SK-N-SH treated with all-trans-retinoic acid at 6 μM for 48 hours (cell line): ENCODE data around the gene SMARCD2.

Source experiments
- ATAC-seq: fragments of 200-7000 bp; cut with Tn5 transposase; 3 replicates; pipeline ENCODE4 v1.9.1; 2020; ENCODE audit warnings: mild to moderate bottlenecking, moderate library complexity
- ARNTL ChIP-seq: fragments of 450-650 bp; formaldehyde crosslinking; IDR thresholded peaks from 2 replicates; pipeline ENCODE4 v1.5.0; 2020; ENCODE audit warnings: low read depth, mild to moderate bottlenecking, moderate library complexity, borderline replicate concordance
- BACH2 ChIP-seq: fragments of 250-450 bp; sonication (Bioruptor Pico); IDR thresholded peaks from 2 replicates; pipeline ENCODE4 v1.9.0; 2021; ENCODE audit warnings: mild to moderate bottlenecking, borderline replicate concordance
- CSDC2 ChIP-seq: fragments of 250-450 bp; sonication (Bioruptor Pico); IDR thresholded peaks from 2 replicates; pipeline ENCODE4 v1.5.0; 2020; ENCODE audit warnings: mild to moderate bottlenecking, moderate library complexity
- ESRRG ChIP-seq: fragments of 250-450 bp; sonication (Bioruptor Pico); IDR thresholded peaks from 2 replicates; pipeline ENCODE4 v1.6.1; 2021; ENCODE audit warnings: mild to moderate bottlenecking
- ISL1 ChIP-seq: fragments of 250-450 bp; sonication (Bioruptor Pico); IDR thresholded peaks from 2 replicates; pipeline ENCODE4 v2.1.2; 2022; ENCODE audit warnings: mild to moderate bottlenecking, moderate library complexity
- OSR1 ChIP-seq: fragments of 250-450 bp; sonication (Bioruptor Pico); IDR thresholded peaks from 2 replicates; pipeline ENCODE4 v1.8.0; 2022; ENCODE audit warnings: moderate library complexity, mild to moderate bottlenecking, inconsistent platforms
- PPARA ChIP-seq: fragments of 250-450 bp; sonication (Bioruptor Pico); IDR thresholded peaks from 2 replicates; pipeline ENCODE4 v1.5.0; 2020; ENCODE audit warnings: mild to moderate bottlenecking, borderline replicate concordance
- RARB ChIP-seq: fragments of 250-450 bp; sonication (Bioruptor Pico); IDR thresholded peaks from 2 replicates; pipeline ENCODE4 v1.8.0; 2021; ENCODE audit warnings: mild to moderate bottlenecking, moderate library complexity
- TCF4 ChIP-seq: fragments of 250-450 bp; sonication (Bioruptor Pico); IDR thresholded peaks from 2 replicates; pipeline ENCODE4 v1.8.0; 2021; ENCODE audit warnings: mild to moderate bottlenecking, moderate library complexity, borderline replicate concordance
- TOX ChIP-seq: fragments of 250-450 bp; sonication (Bioruptor Pico); IDR thresholded peaks from 2 replicates; pipeline ENCODE4 v1.8.0; 2021; ENCODE audit warnings: mild to moderate bottlenecking, moderate library complexity, borderline replicate concordance
- ZC3H10 ChIP-seq: fragments of 250-450 bp; sonication (Bioruptor Pico); IDR thresholded peaks from 2 replicates; pipeline ENCODE4 v1.5.1; 2021; ENCODE audit warnings: mild to moderate bottlenecking, moderate library complexity
- ZFP30 ChIP-seq: fragments of 450-650 bp; formaldehyde crosslinking; IDR thresholded peaks from 2 replicates; pipeline ENCODE4 v1.5.0; 2022; ENCODE audit warnings: mild to moderate bottlenecking, moderate library complexity
- ZNF70 ChIP-seq: fragments of 450-650 bp; formaldehyde crosslinking; IDR thresholded peaks from 2 replicates; pipeline ENCODE4 v1.5.0; 2020; ENCODE audit warnings: mild to moderate bottlenecking, moderate library complexity
- ZNF8 ChIP-seq: fragments of 450-650 bp; formaldehyde crosslinking; IDR thresholded peaks from 2 replicates; pipeline ENCODE4 v1.5.0; 2020; ENCODE audit warnings: mild to moderate bottlenecking, moderate library complexity
- TF ChIP-seq, protein P1 (sequence below): fragments of 250-450 bp; sonication (Bioruptor Pico); IDR thresholded peaks from 2 replicates; pipeline ENCODE4 v1.8.0; 2020; ENCODE audit warnings: mild to moderate bottlenecking, moderate library complexity, borderline replicate concordance
- TF ChIP-seq, protein P2 (sequence below): fragments of 250-450 bp; sonication (Bioruptor Pico); IDR thresholded peaks from 2 replicates; pipeline ENCODE4 v1.5.0; 2020; ENCODE audit warnings: mild to moderate bottlenecking, moderate library complexity
- TF ChIP-seq, protein P3 (sequence below): fragments of 250-450 bp; sonication (Bioruptor Pico); IDR thresholded peaks from 2 replicates; pipeline ENCODE4 v1.5.1; 2020; ENCODE audit warnings: low read depth, mild to moderate bottlenecking, moderate library complexity
- TF ChIP-seq, protein P4 (sequence below): fragments of 250-450 bp; sonication (Bioruptor Pico); IDR thresholded peaks from 2 replicates; pipeline ENCODE4 v1.5.1; 2021; ENCODE audit warnings: mild to moderate bottlenecking, moderate library complexity

The SMARCD2 gene

DNA sequence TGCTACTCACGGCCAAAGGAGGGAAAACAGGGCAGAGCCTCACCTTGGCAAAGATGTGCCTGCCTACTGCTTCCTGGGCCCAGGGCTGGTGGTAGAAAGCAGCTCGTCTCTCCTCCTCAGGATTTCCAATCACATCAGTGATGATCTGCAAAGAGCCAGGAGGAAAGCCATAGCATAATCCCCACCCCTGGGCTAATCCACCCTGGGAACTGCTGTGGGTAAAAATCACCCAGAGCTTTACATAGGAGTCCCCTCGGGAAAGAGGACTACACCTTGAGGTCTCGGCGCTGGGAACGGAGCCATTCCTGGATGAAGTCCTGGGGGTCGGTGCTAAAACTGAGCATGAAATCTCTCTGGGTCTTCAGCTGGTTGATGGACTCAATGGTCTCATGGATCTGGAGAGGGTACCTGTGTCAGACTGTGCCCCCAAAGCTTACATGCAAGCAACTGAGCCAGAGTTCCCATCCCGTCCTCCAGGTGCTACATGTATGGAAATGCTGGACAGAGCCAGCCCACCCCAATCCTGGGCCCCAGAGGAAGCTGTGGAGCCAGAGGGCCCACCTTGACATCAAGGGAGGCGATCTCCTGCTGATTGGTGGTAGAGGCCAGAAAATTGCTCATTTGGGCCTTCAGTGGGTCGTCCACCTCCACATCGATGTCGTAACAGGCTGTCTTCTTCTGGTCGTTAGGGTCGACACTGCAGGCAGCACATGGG, 9.3 kb downstream of the SMARCD2 start:
- no peak for TF ChIP-seq ZFP30 (CRISPR knock-in tag)
- no peak for TF ChIP-seq TOX
- no peak for TF ChIP-seq ARNTL
- TF ChIP-seq, protein P1, sequence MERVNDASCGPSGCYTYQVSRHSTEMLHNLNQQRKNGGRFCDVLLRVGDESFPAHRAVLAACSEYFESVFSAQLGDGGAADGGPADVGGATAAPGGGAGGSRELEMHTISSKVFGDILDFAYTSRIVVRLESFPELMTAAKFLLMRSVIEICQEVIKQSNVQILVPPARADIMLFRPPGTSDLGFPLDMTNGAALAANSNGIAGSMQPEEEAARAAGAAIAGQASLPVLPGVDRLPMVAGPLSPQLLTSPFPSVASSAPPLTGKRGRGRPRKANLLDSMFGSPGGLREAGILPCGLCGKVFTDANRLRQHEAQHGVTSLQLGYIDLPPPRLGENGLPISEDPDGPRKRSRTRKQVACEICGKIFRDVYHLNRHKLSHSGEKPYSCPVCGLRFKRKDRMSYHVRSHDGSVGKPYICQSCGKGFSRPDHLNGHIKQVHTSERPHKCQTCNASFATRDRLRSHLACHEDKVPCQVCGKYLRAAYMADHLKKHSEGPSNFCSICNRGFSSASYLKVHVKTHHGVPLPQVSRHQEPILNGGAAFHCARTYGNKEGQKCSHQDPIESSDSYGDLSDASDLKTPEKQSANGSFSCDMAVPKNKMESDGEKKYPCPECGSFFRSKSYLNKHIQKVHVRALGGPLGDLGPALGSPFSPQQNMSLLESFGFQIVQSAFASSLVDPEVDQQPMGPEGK (CRISPR knock-in tag) = no peak
- TF ChIP-seq TCF4 (CRISPR knock-in tag) = no peak
- no peak for TF ChIP-seq ESRRG
- TF ChIP-seq BACH2 = no peak
- TF ChIP-seq ISL1 (CRISPR knock-in tag) = no peak
- no peak for TF ChIP-seq ZNF70 (CRISPR knock-in tag)
- no peak for TF ChIP-seq ZNF8 (CRISPR knock-in tag)
- TF ChIP-seq OSR1 (CRISPR knock-in tag) = no peak
- TF ChIP-seq, protein P2, sequence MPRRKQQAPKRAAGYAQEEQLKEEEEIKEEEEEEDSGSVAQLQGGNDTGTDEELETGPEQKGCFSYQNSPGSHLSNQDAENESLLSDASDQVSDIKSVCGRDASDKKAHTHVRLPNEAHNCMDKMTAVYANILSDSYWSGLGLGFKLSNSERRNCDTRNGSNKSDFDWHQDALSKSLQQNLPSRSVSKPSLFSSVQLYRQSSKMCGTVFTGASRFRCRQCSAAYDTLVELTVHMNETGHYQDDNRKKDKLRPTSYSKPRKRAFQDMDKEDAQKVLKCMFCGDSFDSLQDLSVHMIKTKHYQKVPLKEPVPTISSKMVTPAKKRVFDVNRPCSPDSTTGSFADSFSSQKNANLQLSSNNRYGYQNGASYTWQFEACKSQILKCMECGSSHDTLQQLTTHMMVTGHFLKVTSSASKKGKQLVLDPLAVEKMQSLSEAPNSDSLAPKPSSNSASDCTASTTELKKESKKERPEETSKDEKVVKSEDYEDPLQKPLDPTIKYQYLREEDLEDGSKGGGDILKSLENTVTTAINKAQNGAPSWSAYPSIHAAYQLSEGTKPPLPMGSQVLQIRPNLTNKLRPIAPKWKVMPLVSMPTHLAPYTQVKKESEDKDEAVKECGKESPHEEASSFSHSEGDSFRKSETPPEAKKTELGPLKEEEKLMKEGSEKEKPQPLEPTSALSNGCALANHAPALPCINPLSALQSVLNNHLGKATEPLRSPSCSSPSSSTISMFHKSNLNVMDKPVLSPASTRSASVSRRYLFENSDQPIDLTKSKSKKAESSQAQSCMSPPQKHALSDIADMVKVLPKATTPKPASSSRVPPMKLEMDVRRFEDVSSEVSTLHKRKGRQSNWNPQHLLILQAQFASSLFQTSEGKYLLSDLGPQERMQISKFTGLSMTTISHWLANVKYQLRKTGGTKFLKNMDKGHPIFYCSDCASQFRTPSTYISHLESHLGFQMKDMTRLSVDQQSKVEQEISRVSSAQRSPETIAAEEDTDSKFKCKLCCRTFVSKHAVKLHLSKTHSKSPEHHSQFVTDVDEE = no peak
- no peak for TF ChIP-seq RARB (CRISPR knock-in tag)
- TF ChIP-seq PPARA = no peak
- ATAC-seq = no peak

- ATAC-seq = no peak
- TF ChIP-seq OSR1 (CRISPR knock-in tag) = no peak
- TF ChIP-seq ZFP30 (CRISPR knock-in tag) = no peak
- TF ChIP-seq, protein P2 = no peak
- TF ChIP-seq, protein P3, sequence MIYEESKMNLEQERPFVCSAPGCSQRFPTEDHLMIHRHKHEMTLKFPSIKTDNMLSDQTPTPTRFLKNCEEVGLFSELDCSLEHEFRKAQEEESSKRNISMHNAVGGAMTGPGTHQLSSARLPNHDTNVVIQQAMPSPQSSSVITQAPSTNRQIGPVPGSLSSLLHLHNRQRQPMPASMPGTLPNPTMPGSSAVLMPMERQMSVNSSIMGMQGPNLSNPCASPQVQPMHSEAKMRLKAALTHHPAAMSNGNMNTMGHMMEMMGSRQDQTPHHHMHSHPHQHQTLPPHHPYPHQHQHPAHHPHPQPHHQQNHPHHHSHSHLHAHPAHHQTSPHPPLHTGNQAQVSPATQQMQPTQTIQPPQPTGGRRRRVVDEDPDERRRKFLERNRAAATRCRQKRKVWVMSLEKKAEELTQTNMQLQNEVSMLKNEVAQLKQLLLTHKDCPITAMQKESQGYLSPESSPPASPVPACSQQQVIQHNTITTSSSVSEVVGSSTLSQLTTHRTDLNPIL (CRISPR knock-in tag) = no peak
- no peak for TF ChIP-seq ZC3H10
- TF ChIP-seq, protein P4, sequence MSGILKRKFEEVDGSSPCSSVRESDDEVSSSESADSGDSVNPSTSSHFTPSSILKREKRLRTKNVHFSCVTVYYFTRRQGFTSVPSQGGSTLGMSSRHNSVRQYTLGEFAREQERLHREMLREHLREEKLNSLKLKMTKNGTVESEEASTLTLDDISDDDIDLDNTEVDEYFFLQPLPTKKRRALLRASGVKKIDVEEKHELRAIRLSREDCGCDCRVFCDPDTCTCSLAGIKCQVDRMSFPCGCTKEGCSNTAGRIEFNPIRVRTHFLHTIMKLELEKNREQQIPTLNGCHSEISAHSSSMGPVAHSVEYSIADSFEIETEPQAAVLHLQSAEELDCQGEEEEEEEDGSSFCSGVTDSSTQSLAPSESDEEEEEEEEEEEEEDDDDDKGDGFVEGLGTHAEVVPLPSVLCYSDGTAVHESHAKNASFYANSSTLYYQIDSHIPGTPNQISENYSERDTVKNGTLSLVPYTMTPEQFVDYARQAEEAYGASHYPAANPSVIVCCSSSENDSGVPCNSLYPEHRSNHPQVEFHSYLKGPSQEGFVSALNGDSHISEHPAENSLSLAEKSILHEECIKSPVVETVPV = no peak
- TF ChIP-seq, protein P1 (CRISPR knock-in tag) = no peak
- no peak for TF ChIP-seq CSDC2
- no peak for TF ChIP-seq ESRRG
- TF ChIP-seq PPARA = no peak
- TF ChIP-seq ZNF70 (CRISPR knock-in tag) = no peak
- no peak for TF ChIP-seq TOX
These were observed 10.0 kb downstream of the SMARCD2 start for GRCh38 chr17:63832455-63832854.
